HG03442 (cell line): ENCODE results near the gene ALDOA.
A peak's percentile ranks its signal among the peaks of the same experiment; 100 is the strongest.
"Not testable (repeated sequence)": the region's sequence is repeated elsewhere in the genome, so short reads cannot be mapped to it uniquely, and the experiment has no call there.

Experiments used
- ATAC-seq: cut with Tn5 transposase; IDR thresholded peaks from one replicate; pipeline ENCODE4 v1.9.1; 2021; ENCODE audit warnings: mild to moderate bottlenecking, moderate library complexity; ENCODE audit not compliant: unreplicated experiment

ALDOA gene

DNA sequence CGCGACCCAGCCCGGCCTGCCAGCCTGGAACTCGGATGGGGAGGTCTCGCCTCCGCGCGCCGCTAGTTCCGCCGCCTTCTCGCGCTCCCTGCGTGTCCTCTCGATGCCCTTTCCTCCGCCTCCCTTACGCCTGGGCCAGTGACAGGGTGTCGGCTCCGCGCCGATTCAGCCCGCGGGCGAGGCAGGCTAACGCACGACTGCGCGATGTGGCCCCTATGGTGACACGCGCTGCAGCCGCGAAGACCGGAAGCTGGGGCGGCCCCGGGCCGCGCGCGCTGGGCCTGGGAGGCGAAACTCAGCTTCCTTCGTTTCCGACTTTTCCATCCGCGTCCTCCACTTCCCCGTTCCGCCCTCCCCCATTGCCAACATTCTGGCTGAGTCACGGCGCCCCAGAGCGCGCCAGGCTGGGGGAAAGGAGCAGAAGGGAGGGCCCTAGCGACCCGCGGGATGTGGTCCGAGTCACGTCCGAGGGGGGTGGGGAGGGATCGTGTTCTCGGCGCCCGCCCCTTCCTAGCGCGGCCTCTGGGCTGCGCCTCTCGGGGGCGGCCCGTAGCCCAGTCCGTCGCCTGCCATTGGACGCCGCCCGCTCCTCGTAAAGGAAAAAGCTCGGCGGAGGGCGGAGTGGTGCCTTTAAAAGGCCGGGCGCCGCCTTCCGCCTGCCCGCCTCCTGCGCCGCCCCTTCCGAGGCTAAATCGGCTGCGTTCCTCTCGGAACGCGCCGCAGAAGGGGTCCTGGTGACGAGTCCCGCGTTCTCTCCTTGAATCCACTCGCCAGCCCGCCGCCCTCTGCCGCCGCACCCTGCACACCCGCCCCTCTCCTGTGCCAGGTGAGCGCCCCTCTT, at the start of gene ALDOA:
Gene ALDOA (plus strand): TSS at position 659 of the 841 bp plus-strand sequence. CDS start 1,138 bp downstream, outside the sequence.
- ATAC-seq, result peak; percentile 72

DNA sequence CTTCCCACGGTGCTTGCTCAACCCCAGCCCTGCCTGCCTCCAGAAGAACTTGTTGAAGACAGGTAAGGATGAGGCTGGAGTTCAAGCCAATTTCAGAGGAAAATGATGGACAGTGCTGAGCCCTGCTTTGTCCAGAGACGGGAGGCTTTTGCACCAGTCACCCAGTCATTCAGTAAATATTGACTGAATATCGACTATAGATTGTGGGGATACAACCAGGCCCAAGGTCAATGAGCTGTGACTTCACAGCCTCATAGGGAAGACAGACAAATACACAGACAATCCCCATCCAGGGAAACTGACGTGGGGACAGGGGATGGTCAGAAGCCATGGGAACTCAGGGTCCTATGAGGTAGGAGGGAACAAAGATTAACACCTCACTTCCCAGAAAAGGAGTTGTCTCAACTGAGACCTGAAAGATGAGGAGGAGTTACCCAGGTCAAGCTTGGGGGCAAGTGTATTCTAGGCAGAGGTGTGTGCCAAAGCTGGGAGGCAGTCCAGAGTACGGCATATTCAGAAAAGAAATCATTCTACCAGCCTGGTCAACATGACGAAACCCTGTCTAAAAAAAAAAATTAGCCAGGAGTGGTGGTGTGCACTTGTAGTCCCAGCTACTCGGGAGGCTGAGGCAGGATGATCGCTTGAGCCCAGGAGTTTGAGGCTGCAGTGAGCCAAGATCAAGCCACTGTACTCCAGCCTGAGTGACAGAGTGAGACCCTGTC, 48.8 kb upstream of the ALDOA start:
- no peak for ATAC-seq

DNA sequence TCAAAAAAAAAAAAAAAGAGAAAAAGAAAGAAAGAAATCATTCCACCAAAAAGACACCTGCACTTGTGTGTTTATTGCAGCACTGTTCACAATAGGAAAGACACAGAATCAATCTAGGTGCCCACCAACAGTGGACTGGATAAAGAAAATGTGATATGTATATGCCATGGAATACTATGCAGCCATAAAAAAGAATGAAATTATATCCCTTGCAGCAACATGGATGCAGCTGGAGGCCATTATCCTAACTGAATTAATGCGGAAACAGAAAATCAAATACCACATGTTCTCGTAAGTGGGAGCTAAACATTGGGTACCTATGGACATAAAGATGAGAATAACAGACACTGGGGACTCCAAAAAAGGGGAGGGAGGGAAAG, 48.3 kb upstream of the ALDOA start:
- ATAC-seq, result no peak

DNA sequence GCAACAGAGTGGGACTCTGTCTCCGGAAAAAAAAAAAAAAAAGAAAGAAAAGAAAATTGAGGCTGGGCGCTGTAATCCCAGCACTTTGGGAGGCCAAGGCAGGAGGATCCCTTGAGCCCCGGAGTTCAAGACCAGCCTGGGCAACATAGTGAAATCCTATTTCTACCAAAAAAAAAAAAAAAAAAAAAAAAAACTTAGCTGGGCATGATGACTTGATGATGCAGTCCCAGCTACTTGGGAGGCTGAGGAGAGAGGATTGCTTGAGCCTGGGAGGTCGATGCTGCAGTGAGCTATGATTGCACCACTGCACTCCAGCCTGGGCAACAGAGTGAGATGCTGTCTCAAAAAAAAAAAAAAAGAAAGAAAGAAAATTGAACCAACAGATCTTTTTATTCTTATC, 47.6 kb upstream of the ALDOA start:
- not testable (repeated sequence) for ATAC-seq

DNA sequence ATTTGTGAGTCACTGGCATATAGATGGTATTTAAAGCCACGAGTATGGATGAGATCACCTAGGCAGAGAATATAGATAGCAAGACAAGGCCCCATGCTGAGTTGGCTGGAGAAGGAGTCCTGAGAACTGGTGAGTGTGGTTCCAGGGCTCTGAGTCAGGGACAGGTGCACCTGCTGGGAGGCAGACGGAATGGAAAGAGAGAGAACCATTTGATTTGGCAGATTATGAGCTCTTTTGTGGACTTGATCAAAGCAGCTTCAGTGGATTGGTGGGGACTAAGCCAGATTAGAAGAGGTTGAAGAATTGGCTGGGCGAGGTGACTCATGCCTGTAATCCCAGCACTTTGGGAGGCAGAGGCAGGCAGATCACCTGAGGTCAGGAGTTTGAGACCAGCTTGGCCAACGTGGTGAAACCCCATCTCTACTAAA, 46.8 kb upstream of the ALDOA start:
- ATAC-seq, result no peak

DNA sequence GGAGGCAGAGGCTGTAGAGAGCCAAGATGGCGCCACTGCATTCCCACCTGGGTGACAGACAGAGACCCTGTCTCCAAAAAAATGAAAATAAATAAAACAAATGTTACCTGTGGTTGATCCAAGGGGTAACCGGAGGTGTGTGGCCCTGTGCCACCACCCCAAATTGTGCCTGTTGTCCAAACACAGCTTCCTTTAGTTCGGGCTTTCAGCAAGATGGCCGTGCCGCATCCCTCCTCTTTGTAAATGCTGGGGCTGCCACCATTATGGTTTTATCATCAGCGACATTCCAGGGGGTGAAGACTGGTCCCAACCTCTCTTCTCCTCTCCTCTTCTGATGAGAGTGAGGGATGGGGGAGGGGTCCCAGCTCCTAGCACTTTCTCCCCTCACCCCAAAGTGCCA, 42.7 kb upstream of the ALDOA start, which contains the start of gene C16orf92:
Gene C16orf92 (plus strand): TSS at position 312 of the 400 bp plus-strand sequence. CDS start 143 bp downstream, outside the sequence.
- no peak for ATAC-seq

DNA sequence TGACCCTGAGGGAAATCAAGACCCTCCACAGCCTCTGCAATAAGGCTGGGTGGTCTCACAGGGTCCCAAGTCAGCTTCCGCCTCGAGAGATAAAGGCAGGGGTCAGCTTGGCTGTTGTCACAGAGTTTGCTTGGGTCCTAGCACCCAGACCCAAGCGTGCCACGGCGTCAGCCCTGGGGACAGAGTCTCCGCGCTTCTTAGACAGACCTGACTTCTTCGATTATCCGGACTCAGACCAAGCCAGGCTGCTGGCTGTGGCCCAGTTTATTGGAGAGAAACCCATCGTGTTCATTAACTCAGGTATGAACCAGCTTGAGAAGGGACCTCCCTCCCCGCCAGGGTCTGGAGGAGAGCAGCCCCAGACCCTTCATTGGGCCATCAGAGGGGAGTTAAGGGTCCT, 42.0 kb upstream of the ALDOA start:
- no peak for ATAC-seq

DNA sequence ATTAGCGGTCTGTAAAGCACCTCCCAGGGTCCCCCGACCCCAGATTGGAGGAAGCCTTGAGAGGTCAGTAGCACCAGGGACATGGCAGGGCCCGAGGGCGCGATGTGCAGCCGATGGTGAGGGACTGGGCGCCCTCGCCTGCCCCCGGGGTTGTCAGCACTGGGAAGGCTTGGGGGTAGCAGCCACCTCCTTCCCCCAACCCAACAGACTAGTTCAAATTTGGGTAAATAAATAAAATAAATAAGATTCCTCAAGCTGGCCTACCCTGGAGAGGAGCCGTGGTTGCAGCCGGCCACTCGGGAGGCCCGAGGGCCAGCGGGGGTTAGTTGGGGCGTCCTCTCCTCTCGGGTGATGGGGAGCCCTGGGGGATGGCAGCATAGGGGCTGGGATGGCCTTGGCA, 41.1 kb upstream of the ALDOA start:
- ATAC-seq, result no peak

DNA sequence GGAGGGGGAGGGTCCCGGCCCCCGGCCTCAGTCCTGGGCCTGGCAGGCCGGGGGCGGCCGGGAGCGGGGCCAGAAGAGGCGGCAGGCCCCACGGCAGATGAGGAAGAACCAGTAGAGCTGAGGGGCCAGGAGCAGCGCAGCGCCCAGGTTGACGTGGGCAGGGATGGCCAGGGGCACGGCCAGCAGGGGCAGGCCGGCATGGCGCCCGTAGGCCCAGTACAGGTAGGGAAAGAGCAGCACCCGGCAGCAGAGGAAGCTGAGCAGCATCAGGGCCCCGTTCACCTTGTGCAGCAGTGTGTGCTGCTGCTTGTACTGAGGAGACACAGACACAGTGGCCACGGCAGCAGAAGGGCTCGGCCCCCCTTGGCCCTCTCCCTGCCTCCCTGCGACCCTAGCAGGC, 40.4 kb upstream of the ALDOA start:
- no peak for ATAC-seq

DNA sequence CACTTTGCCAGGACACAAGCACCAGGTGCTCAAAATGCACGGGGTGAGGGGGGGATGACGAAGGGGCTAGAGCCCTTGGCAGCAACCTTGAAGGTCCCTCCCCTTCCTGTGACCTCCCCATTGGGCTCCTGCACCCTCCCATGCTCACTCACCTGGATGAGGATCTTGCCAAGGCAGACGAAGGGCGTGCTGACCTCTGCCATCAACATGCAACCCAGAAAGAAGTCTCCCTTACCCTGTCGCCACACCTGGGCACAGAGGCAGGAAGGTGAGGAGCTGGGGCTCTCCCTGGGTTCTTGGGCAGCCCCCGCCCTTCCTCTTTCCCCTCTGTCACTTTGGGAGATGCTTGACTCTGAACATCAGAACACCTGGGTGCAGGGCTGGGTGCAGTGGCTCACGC, 40.0 kb upstream of the ALDOA start:
- no peak for ATAC-seq

DNA sequence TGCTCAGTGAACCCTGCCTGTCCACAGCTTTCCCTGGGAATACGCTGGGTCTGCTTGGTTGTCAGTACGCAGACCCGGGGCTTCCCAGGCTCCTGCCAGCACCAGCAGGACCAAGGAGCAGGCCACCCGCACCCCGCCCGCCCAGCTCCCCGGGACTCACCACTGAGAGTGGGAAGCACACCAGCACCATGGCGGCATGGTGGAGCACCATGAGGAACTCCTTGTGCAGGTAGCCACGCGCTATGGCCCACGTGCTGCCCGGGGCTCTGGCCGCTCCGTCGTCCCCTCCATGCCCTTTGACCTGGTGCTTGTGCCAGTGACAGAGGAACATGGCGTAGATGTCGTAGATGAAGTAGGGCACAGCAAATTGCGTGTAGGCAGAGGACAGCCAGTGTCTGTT, 39.1 kb upstream of the ALDOA start:
- ATAC-seq, result no peak

DNA sequence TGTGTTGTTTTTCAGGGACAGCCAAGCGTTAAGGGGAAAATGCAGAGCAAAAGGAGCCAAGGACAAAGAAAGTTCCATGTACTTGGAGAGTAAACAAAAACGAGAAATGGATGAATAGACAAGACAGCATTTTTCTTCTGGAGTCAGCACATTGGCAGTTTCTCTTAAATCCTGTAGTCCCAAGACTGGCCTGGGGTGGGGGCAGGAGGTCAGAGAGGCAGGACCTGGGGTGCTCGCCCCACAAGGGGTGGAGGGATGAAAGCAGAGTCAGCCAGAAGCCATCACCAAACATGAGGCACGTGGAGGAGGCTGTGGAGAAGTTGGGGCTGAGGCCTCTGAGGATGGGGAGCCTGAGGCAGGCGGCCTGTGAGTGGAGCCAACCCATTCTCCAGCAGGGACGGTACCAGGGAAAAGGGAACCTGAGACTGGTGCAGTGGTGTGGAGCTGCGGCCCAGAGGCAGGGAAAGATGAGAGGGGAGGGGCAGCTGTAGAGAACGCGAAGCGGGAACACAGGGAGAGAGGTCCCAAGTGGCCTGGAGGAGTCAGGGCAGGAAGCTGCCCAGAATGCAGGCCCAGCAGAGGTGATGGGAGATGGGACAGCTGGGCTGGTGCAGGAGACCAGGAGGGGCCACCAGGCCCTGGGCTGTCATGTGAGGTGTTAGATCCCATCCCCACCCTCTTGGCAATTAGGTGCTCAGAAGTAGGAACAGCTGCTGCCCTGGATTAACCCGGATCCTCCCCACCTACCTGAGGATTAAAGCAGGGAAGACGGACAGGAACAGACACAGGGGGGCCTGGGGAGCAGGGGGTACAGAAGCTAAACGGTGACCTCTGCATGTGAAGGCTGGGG, 37.7 kb upstream of the ALDOA start:
- no peak for ATAC-seq

DNA sequence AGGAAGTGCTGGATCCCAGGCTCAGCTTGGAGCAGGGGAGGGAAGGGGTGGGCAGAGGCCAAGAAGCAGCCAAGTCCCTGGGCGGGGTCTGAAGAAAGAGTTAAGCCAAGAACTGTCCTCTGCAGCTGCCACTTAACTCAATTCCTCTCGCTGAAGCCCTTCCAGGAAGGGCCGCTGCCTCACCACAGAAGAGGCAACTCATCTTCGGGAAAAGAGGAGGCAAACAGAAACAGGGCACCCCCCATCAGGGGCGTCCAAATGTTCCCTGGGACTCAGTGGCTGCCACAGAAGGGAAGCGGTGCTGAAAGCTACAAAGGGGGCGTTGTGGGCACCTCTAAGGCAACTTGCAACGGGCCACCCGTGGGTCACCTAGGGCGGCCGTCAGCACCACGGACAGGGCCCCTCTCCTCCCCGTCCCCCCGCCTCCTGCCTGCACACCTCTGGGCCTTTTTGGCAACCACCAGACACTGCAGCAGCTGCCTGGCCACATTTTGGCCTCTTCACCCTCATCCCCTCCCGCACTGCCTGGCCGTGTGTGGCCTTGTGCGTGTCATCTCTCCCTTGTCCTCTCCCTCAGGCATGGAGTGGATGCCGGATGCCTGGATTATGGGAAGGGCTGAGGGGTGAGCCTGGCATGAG, 37.0 kb upstream of the ALDOA start:
- ATAC-seq, result no peak

DNA sequence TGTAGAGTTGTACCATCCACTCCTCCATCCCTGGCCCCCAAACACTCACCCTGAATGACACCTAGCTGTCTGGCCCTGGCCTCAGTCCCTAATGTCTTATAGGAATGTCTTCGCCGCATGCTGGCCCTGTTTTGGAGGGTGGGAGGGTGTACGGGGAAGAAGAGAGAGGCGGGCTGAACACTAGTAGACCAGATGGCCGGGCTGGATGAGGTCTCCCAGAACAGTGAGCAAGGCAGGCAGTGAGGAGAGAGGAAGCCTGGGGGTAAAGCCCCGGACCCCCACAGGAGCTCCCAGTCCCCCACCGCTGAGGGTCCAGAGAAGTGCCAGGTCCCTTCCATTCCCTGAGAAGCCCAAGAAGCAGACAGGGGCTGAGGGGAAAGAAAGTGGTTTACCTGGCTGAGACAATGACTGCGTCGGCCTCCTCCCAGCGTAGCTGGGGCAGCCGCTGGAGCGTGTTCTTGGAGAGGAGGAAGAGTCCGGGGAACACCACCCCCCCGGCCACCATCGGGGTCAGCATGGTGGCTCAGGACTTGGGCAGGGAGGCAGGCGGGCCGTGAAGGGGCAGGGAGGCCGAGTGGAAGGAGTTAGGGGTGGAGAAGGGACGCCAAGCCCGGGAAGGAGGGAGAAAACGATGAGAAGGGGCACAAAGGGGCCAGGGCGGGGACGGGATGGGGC, 35.4 kb upstream of the ALDOA start:
- no peak for ATAC-seq

DNA sequence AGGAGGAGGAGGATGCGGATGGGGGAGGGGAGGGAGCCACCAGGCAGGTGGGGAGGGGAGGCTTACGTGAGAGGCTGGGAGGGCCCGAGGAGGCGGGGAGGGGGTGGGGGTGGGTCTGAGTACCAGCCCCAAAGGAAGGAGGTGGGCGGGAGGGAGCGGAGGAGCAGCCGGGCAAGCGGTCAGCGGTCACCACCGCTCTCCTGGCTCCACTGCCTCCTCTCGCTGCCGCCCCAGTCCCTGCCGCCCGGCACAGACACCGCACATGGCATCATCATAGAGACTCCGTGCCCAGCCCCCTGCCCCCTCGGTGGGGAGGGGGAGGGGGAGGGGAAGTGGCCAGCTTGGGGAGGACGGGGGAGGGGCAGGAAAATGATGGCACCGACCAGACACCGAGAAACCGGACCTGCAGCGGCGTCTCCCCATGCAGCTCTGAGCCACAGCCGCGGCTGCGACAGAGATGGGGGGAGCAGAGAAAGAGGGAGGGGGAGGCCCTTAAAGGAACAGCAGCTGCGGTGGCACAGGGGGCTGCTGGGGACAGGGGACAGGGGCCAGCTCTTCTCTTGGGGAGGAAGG, 34.6 kb upstream of the ALDOA start, which contains the start of gene TLCD3B:
Gene TLCD3B (minus strand): TSS at position 431 of the 573 bp plus-strand sequence. CDS start 744 bp downstream, outside the sequence.
- no peak for ATAC-seq

DNA sequence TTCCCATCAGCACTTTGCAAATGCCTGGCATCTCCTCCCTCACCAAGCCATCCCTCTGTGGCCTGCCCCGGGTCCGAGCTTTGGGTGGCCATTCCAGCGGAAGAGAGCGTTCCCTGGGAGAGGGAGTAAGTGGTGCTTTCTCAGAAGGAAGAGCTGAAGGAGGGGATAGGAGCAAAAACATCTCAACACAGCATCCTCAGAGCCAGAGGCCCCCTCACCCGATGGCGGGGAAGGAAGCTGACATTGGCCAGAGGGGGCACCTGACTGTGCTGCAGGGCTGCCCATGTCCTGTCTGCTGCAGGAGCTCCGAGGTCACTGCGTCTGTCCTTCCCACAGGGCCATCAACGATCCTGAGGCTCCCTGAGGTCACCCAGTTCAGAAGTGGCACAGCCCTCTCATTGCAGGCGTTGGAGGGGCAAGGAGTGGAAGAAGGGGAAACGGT, 34.1 kb upstream of the ALDOA start:
- no peak for ATAC-seq

DNA sequence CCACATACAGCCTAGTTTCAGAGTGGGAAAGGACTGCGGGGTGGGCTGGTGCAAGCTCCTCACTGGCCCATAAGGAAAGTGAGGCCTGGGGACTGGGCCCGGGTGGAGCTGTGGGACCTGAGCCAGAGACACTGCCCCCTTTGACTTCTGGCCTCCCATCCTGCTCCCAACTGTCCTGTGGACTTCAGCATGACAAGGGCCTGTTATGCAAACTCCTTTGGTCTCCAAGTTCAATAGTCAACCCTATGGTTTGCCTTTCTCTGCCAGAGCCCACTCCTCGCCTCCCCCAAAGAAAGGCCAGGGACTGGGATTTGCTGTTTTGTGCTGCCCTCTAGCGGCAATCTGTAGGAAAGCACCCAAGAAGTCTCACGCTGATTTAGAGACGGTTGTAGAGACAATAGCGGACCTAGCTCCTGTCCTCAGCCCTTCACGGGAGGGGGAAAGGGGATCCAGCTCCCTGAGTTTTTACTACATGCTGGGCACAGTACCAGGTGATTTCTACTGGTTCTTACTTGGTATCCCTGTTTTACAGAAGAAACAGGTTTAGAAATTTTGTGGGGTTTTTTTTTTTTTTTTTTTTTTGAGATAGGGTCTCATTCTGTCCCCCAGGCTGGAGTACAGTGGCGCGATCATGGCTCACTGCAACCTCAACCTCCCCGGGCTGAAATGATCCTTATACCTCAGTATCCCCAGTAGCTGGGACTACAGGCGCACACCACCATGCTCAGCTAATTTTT, 33.3 kb upstream of the ALDOA start:
- ATAC-seq, result no peak

DNA sequence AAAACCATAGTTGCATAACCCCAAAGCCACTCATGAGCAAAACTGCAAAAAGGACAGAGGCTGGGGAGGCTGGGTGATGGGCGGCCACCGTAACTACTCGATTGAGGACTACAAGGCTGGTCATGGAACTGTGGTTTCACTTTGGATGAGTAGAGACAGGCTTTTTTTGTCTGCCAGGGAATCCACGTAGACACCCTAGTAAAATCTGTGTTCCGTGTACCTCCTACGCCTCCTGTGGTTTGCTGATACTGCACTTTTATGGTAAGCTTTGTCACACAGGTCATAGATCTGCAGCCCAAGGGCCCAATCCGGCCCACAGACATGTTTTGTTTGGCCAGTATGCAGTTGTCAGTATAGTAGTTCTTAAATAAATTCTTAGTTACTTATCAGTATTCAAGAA, 32.3 kb upstream of the ALDOA start:
- no peak for ATAC-seq

DNA sequence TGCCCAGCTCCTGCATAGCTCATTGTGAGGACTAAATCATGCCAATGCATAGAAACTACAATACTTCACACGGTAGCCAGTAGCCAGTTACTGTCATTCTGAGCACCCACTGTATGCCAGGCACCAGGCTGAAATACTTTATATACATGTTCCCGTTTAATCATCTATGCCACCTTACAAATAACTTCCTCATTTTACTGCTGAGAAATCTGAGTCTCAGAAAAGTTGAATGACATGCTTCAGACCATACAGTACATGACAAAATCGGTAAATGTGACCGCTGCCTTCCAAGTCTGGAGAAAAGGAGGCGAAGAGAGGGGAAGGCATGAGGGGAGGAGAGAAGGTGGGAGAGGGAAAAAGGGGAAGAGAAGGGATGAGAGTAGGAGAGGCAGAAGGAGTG, 25.3 kb upstream of the ALDOA start:
- ATAC-seq, result no peak
